ENCODE measurements around the gene FAM78B. TPM values are rescaled to one million over a fixed set of nuclear protein-coding genes. Genes with fewer than 3 reads are reported as not detected.

Gene FAM78B
- total and polyA plus RNA-seq, 2 donors (not counting 3 experiments of a cell fraction or from before 2014, with no cell fraction given), result 0.10 TPM; not detected in 1

GRCh38 chr1:166032572-166033371 is 134.0 kb downstream of the FAM78B start:
- H3K27ac ChIP-seq (ENCODE audit: insufficient read depth, low read depth, low read length), result no peak overlapping the region
- H3K9me3 ChIP-seq (replicated peaks; ENCODE audit: control insufficient read depth, insufficient read depth, low read length), result no peaks in the 10 kb centered on the region
- H3K9me1 ChIP-seq (replicated peaks; ENCODE audit: control insufficient read depth, extremely low read depth, insufficient read depth, low read length), result no peaks in the 10 kb centered on the region
- no peaks in the 10 kb centered on the region for H3K4me1 ChIP-seq (ENCODE audit: control insufficient read depth, extremely low read depth, insufficient read depth, low read length)
- H3K9ac ChIP-seq (replicated peaks; ENCODE audit: extremely low read depth, insufficient read depth, low read length), result no peak overlapping the region
- no peak overlapping the region for H3K4me2 ChIP-seq (ENCODE audit: insufficient read depth, low read length)
- ChIA-PET CTCF (no interaction called here), POLR2A (no interaction called here)
- H3K27me3 ChIP-seq (ENCODE audit: control insufficient read depth in 2 of 2, insufficient read depth in 2 of 2, low read length in 2 of 2), result no peaks in the 10 kb centered on the region
- no peak for DNase-seq (ENCODE audit: low read depth, low spot score)
- BruUV-seq (replicated peaks), result no TSS peak
- intact Hi-C loops (cut with micrococcal nuclease), result no loop called here
- no peaks in the 10 kb centered on the region for H4K20me1 ChIP-seq (replicated peaks; ENCODE audit: control insufficient read depth, extremely low read depth, insufficient read depth, low read length)
- no peak for FAIRE-seq
- no peak overlapping the region for H2AFZ ChIP-seq (ENCODE audit: low read depth, low read length)
- dilution Hi-C loops (cut with MboI; ENCODE audit: extremely low pct_ligation_motif_present, low sequenced_read_pairs), result no loop called here
- no peaks in the 10 kb centered on the region for H3K36me3 ChIP-seq (ENCODE audit: control insufficient read depth in 2 of 2, extremely low read depth in 1 of 2, insufficient read depth in 2 of 2, low read length in 2 of 2)
- no peaks in the 10 kb centered on the region for H3K79me2 ChIP-seq (ENCODE audit: control insufficient read depth, insufficient read depth, low read length)
- TF ChIP-seq JUN (IDR thresholded peaks at IDR 0.05; ENCODE audit: borderline replicate concordance, insufficient read depth, insufficient read length, low read depth) (no peak), CTCF (IDR thresholded peaks at IDR 0.05; ENCODE audit: extremely low read depth in 1 of 2, insufficient read depth in 1 of 2, low read depth in 1 of 2, low read length in 2 of 2) (no peak), POLR2AphosphoS5 (IDR thresholded peaks at IDR 0.05; ENCODE audit: insufficient read depth, low read depth, low read length) (no peak), POLR2A (IDR thresholded peaks at IDR 0.05; ENCODE audit: low read depth, low read length) (no peak), FOS (IDR thresholded peaks at IDR 0.05; ENCODE audit: borderline replicate concordance, insufficient read depth, low read length) (no peak), MAX (IDR thresholded peaks at IDR 0.05; ENCODE audit: insufficient read depth, insufficient read length) (no peak), GATA2 (IDR thresholded peaks at IDR 0.05; ENCODE audit: insufficient read depth, insufficient read length, low read depth, low read length) (no peak), MYC (IDR thresholded peaks at IDR 0.05; ENCODE audit: low read depth, low read length) (no peak), EZH2 (IDR thresholded peaks at IDR 0.05; ENCODE audit: borderline replicate concordance, low read depth, low read length, severe bottlenecking) (no peak)
- no peak overlapping the region for H3K4me3 ChIP-seq (replicated peaks in 1 of 3; ENCODE audit: insufficient read depth in 1 of 3, low read depth in 1 of 3, low read length in 3 of 3)
